SKM-1 (cell line): ENCODE results near the gene SYTL1.

Source experiments
- DNase-seq: peaks from one replicate; lab custom pipeline; 2025; ENCODE audit not compliant: unreplicated experiment; lab: John Stamatoyannopoulos, UW

Gene SYTL1

GRCh38 chr1:27402349-27402754 is 60.5 kb downstream of the SYTL1 start:
- DNase-seq, result no peak

- no peak for DNase-seq
Observed at GRCh38 chr1:27403065-27403726, 61.4 kb downstream of the SYTL1 start.
